NCI-H345 (cell line): ENCODE results near the gene APP.

Experiments
- DNase-seq: peaks from one replicate; lab custom pipeline; 2025; lab: John Stamatoyannopoulos, UW

APP gene

GRCh38 chr21:25970254-25970930, 200.2 kb downstream of the APP start:
- no peak for DNase-seq

- DNase-seq, result no peak
Measured at GRCh38 chr21:25967901-25968438, 202.6 kb downstream of the APP start.

DNA sequence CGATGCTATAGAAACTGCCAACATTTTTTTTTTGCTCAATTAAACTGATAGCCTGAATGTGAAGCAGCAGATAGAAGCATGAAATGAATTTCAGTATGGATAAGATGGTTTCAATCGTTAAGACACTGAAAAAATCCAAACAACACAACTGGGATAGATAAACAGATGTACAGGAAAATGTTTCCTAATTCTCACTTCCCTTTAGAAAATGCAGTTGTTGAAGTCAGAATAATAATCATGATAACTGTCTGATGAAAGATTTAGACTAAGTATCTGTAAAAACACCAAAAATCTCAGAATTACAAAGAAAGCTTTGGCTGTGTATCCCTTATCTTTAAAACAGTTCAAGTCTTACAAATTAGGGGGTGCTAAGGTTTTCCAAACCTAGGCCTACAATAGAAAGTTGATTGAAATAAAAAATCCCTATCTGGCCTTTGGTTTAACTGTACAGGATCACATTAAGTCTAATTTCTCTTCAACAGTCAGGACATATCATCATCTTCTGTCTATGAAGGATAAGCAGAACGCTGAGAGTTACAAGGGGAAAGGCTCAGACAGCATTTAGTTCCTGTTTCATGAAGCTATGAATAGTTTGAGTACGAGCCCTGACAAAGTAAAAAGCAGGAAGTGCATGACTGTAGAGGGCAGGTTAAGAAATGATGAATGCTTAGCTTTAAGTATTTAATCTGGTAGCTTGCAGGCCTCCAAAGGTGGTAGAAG, 203.2 kb downstream of the APP start:
- no peak for DNase-seq

DNA sequence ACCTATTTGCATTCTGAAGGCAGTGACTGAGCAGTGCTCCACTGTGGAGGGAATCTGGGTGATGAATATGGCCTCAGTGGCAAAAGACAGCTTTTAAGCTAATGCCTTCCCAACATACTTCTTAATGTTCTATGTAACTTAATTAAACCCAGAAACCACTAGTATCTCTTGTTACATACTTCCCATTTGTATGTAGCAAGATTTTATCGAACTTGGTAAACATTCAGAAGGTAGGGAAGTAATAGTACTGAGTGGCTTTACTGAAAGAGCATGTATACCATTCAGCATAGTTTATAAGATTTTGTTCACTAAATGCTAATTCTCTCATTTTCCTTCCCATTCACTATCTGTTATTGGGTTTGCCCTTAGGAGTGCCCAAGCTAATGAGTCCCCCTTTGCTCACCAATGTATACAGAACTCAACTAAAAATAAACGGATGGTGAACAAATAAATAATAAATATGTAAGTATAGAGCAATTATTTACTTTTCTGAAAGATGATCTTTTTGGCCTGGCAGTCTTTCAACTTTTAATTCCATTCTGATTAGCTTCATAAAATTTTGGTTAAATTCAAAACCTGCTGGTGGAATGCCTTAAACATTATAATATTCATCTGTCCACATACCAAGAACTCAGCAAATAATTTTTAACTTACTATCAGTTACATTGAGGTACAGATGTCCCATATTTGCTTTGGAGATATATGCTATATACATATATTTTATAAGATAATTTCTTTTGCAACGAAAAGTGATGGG, 204.4 kb downstream of the APP start:
- DNase-seq, result no peak

- DNase-seq, result no peak
Measured at GRCh38 chr21:25964926-25965325, 205.6 kb downstream of the APP start.

DNA sequence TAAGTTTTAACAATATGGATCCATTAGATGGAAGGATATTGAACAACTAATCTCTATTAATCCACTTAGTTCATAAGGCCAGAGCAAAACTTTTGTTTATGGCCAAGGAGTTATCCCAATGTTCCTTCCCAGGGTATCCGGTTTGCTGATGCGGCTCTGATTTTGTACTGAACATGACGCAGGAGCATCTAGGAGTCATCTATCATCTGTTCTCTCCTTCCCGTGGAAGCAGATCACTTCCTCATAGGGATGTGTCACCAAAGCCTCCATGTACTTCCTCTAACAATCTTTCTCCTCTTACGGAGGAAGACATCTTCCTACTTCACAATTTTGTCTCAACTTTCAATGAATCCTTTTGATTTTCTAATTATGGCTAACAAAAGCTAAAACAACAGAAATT, 206.6 kb downstream of the APP start:
- DNase-seq, result no peak

- no peak for DNase-seq
Measured at GRCh38 chr21:25963181-25963580, 207.4 kb downstream of the APP start.

DNA sequence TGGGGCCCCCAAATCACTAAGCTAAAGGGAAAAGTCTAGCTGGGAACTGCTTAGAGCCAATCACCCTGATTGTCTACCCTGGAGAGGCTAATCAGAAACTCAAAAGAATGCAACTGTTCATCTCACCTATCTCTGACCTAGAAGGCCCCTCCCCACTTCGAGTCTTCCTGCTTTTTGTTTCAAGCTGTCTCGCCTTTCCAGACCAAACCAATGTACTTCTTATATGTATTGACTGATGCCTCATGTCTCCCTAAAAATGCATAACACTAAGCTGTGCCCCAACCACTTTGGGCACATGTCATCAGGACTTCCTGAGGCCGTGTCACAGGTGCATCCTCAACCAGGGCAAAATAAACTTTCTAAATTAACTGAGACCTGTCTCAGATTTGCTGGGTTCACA, 209.5 kb downstream of the APP start:
- DNase-seq, result no peak

DNA sequence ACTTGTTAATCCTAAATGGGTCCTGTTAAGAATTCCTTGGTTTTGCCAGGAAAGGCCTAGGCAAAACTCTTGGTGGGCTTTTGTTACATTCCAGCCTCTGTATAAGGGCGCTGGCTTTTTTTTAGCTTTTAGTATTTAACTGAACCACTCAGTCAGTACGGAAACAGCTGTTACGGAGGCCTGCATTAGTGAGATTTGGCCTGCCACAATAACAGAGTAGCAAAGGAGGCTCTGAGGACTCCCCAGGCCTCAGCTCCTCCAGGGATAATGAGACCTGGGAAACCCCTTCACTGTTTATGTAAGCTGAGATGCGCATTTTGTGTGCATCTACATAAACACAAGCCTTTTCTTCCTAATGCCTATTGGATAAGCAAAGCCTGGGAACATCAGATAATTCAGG, 210.2 kb downstream of the APP start:
- DNase-seq, result no peak

- no peak for DNase-seq
Measured at GRCh38 chr21:25959799-25960198, 210.8 kb downstream of the APP start.

DNA sequence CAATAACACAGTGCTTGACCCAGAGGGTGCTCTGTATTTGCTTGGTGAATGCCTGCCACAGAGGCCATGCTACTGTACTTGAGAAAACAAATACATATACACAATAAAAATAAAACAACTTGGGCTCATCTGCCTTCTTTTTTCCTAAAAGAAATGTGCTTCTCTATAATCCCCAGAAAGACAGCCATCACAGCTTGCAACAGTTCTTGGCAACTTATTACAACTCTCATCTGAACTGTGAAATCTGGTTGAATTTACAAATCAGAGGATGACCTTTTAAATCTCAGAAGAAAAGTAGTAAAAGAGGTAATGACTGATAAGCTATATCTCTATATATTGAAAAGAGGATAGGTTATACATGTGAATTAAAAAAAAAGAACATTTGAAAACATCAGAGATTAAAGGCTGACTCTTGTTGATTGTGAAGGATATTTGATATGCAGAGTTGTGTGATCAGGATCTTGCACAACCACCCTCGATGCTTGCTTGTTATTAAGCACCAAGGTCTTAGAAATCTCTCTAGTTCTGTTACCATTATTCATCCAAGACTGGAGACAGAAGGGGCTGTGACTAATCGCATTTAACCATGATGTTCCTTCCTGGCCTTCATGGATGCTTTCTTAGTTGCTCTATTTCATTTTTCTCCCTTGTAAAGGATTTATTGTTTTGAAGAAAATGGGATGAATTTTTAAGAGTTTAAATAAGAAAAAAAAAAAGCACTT, 213.4 kb downstream of the APP start:
- no peak for DNase-seq

DNA sequence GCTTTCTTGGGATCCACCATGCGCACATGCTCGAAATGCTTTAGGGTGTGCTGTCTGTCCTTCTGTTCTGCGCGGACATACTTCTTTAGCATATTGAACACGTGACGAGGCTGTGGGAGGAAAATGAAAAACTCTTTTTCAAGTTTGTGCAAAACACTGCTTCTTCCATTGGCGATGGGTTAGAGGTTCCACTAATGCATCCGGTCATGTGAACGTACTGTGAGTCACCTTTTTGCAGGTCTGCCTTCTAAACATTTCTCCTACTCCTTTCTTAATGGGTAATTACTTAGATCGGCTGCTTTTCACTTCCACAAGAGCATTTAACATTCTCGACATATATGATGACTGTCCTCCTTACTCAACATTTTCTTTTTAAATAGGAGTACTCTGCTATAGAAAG, 214.9 kb downstream of the APP start:
- DNase-seq, result no peak

DNA sequence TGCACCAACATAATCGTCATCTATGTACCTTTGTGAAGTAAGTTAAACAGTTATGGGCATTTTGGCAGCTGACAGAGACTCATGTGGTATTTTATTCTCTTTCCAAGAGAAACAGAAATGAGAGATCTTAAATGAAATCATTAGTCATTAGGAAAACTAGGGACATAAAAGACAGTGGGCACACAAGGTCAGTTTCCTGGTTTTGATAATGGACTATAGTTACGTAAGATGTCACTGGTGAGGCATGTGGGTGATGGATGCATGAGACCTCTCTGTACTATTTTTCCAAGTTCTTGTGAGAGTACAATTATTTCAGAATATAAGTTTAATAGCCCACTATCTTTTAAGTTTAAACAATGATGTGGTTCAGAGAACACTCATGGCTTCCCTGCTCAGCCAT, 216.9 kb downstream of the APP start:
- no peak for DNase-seq

DNA sequence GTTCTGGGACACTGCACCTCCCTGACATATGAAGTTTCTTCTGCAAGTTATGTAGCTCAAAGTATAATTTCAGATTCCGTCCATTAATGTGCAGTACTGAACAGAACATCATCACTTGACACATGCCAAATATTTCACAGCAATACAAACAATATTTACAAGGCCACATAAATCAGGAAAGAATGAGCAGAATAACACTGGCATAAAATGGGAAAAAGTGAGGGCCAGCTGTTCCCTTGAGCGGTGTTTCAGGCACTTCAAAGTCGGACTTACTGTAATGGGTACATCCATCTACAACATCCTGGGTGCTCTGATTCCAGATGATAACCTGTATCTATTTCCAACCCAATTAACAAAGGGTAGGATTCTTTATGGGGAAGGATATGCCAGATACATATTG, 217.4 kb downstream of the APP start:
- no peak for DNase-seq

- no peak for DNase-seq
Measured at GRCh38 chr21:25952306-25952705, 218.3 kb downstream of the APP start.

GRCh38 chr21:25949701-25950100, 220.9 kb downstream of the APP start:
- no peak for DNase-seq

DNA sequence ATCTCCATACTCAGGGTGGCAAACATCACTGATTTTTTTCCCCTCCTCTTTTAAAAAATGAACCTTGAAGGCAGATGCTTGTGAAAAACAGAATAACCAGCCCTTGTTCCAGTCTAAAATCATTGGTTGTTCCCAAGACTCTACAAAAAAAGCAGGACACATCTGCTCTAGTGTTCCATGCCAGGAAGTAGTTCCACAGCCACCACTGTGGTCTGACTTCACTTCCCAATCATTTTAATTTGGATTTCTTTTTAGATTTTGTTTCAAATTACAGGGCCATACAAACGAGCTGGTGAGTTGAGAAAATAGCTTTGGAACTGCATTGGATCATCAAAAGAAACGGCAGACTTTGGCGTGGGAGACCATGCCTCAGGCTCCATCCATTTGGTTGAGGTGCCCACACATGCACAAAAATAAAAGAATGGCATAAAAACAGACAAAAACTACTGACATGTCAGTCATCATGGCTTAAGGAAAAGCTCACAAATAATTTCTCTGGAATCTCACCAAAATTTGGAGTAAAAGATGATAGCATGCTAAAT, 225.8 kb downstream of the APP start:
- DNase-seq, result no peak

GRCh38 chr21:25944082-25944481, 226.5 kb downstream of the APP start:
- DNase-seq, result no peak

DNA sequence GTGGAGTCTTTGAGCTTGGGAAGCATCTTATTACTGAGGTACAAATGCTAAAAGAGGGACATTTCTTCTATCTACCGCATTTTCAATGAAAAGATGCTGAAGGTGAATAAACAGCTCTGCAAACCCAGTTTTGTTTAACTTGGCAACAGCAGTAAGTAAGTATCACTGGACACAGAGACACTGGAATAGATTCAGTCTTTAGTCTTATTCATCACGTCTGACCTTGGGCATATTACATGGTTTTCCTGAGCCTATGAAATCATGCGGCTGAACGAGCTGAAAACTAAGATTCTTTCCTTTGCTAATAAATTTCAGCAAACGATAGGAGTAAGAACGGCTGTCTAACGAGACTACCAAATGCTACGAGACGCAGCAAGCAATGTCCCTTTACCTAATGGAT, 228.4 kb downstream of the APP start:
- no peak for DNase-seq

DNA sequence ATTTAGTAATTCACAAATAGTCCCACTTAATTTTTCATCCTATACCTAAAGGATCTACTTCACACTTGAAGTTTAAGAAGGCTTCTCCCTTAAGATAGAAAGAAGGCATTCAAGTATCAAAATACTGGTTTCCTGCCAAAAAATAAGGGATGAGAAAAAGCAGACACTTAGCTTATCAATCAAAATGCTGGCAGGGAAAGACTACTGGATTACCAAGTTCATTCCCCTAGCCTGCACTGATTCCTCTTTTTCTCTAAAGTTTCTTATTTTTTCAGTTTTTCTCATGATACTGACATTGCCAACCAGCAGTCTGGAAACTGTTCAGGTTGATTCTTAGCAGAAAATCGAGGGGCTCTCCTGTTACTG, 231.2 kb downstream of the APP start:
- DNase-seq, result no peak

- DNase-seq, result no peak
Measured at GRCh38 chr21:25938658-25939395, 231.7 kb downstream of the APP start.
